Measurements from ENCODE around the gene RCBTB1.

- TF ChIP-seq CTCF (IDR thresholded peaks at IDR 0.05 in 2 of 3, conservative IDR thresholded peaks at IDR 0.05 in 1 of 3; ENCODE audit: control insufficient read depth in 2 of 3, extremely low read depth in 1 of 3, insufficient read depth in 1 of 3, low read depth in 3 of 3, low read length in 3 of 3): no peak
- no peak for TF ChIP-seq EP300 (IDR thresholded peaks at IDR 0.05; ENCODE audit: borderline replicate concordance in 1 of 2, control insufficient read depth in 1 of 2, low read depth in 2 of 2, low read length in 2 of 2)
- no peak for TF ChIP-seq CHD2 (IDR thresholded peaks at IDR 0.05; ENCODE audit: borderline replicate concordance, low read depth, low read length)
- TF ChIP-seq POLR2AphosphoS5 (IDR thresholded peaks at IDR 0.05; ENCODE audit: low read length): no peak
- no peak for TF ChIP-seq IRF3 (IDR thresholded peaks at IDR 0.05)
- no peak for TF ChIP-seq EZH2 (IDR thresholded peaks at IDR 0.05; ENCODE audit: borderline replicate concordance, control insufficient read depth, low read depth, low read length)
- TF ChIP-seq SMC3 (IDR thresholded peaks at IDR 0.05; ENCODE audit: borderline replicate concordance, low read length): no peak
- no peak for TF ChIP-seq JUND (IDR thresholded peaks at IDR 0.05; ENCODE audit: low read depth, low read length)
- TF ChIP-seq RAD21 (IDR thresholded peaks at IDR 0.05; ENCODE audit: insufficient read depth, low read depth, low read length): no peak
- TF ChIP-seq BACH1 (IDR thresholded peaks at IDR 0.05; ENCODE audit: borderline replicate concordance): no peak
- TF ChIP-seq ATF2 (IDR thresholded peaks at IDR 0.05; ENCODE audit: low read length): no peak
- TF ChIP-seq ASH2L (IDR thresholded peaks at IDR 0.05; ENCODE audit: borderline replicate concordance, low read depth): no peak
- no peak for TF ChIP-seq POLR2A (IDR thresholded peaks at IDR 0.05; ENCODE audit: low read depth, low read length)
These were observed 18.9 kb downstream of the RCBTB1 start for GRCh38 chr13:49566461-49566860.

Data from GM12878 (cell line).